Naive thymus-derived CD4-positive, alpha-beta T cell (primary cell): Measurements from ENCODE around the gene HGFAC. TPM values are rescaled to one million over a fixed set of nuclear protein-coding genes. Genes with fewer than 3 reads are reported as not detected.

Experiments
- ATAC-seq: fragments of 150-1000 bp; cut with Tn5 transposase; 2 replicates; pipeline ENCODE4 v1.10.0; 2021; ENCODE audit warnings: mild to moderate bottlenecking, moderate library complexity
- CTCF ChIA-PET: fragments of 350-600 bp; sonication (Branson Sonifier 250); formaldehyde crosslinking; loops from one replicate; lab custom pipeline; 2021; ENCODE audit warnings: antibody characterized with exemption; lab: Charles Lee
- POLR2A ChIA-PET: fragments of 350-600 bp; sonication (Branson Sonifier 250); formaldehyde crosslinking; loops from one replicate; lab custom pipeline; 2021; ENCODE audit warnings: antibody characterized with exemption, inconsistent platforms; lab: Charles Lee
- DNase-seq, 9 donors: peaks; one replicate each; pipeline versions ENCODE4 v3.0.0 to v3.0.0-alpha.2; 2020 to 2022; ENCODE audit warnings: mixed read lengths in 1 of 9
- H3K27ac ChIP-seq: one replicate; pipeline ENCODE4 v1.7.0; 2013; ENCODE audit warnings: mild to moderate bottlenecking, low read depth, low read length, moderate library complexity
- H3K27me3 ChIP-seq, 2 donors: one replicate each; pipeline ENCODE4 v1.7.0; 2013; ENCODE audit warnings: low read length in 2 of 2, mild to moderate bottlenecking in 2 of 2, moderate library complexity in 2 of 2; ENCODE audit not compliant: control insufficient read depth in 2 of 2, insufficient read depth in 2 of 2
- H3K36me3 ChIP-seq, 3 experiments: 1 replicate in 2 of 3; 2 replicates in 1 of 3; pipeline ENCODE4 v1.7.0; 2013; ENCODE audit warnings: low read length in 3 of 3, mild to moderate bottlenecking in 3 of 3, moderate library complexity in 1 of 3; ENCODE audit not compliant: insufficient read depth in 3 of 3, control insufficient read depth in 2 of 3
- H3K4me1 ChIP-seq, 2 donors: one replicate each; pipeline ENCODE4 v1.7.0; 2013; ENCODE audit warnings: low read length in 2 of 2, mild to moderate bottlenecking in 2 of 2, moderate library complexity in 1 of 2; ENCODE audit not compliant: control insufficient read depth in 2 of 2, insufficient read depth in 2 of 2
- H3K4me3 ChIP-seq: 2 replicates; pipeline ENCODE4 v1.7.0; 2013; ENCODE audit warnings: mild to moderate bottlenecking, low read length
- H3K9me3 ChIP-seq, 3 experiments: 1 replicate in 2 of 3; 2 replicates in 1 of 3; pipeline ENCODE4 v1.7.0; 2013; ENCODE audit warnings: low read length in 3 of 3; ENCODE audit not compliant: control insufficient read depth in 2 of 3
- H3K27ac Mint-ChIP-seq, 9 donors: one replicate each; pipeline ENCODE4 v1.8.0; 2020 to 2022; ENCODE audit warnings: mixed read lengths in 9 of 9, mild to moderate bottlenecking in 8 of 9, moderate library complexity in 5 of 9, inconsistent platforms in 2 of 9
- H3K27me3 Mint-ChIP-seq, 5 donors: one replicate each; pipeline ENCODE4 v1.8.0; 2021 to 2022; ENCODE audit warnings: mixed read lengths in 5 of 5, mild to moderate bottlenecking in 1 of 5
- H3K36me3 Mint-ChIP-seq, 5 donors: one replicate each; pipeline ENCODE4 v1.8.0; 2020 to 2022; ENCODE audit warnings: mixed read lengths in 5 of 5, mild to moderate bottlenecking in 3 of 5, inconsistent platforms in 1 of 5
- H3K4me1 Mint-ChIP-seq, 7 donors: one replicate each; pipeline ENCODE4 v1.8.0; 2020 to 2022; ENCODE audit warnings: mixed read lengths in 7 of 7, mild to moderate bottlenecking in 3 of 7, inconsistent platforms in 1 of 7
- H3K4me3 Mint-ChIP-seq, 10 donors: one replicate each; pipeline ENCODE4 v1.8.0; 2020 to 2022; ENCODE audit warnings: mild to moderate bottlenecking in 10 of 10, mixed read lengths in 10 of 10, moderate library complexity in 6 of 10, inconsistent platforms in 2 of 10
- H3K9me3 Mint-ChIP-seq, 11 donors: one replicate each; pipeline ENCODE4 v1.8.0; 2020 to 2022; ENCODE audit warnings: mixed read lengths in 11 of 11, mild to moderate bottlenecking in 4 of 11, inconsistent platforms in 1 of 11, moderate library complexity in 1 of 11
- intact Hi-C, 2 donors: fragments of 100-400 bp; cut with micrococcal nuclease; formaldehyde crosslinking; loops; one replicate each; pipeline ENCODE4 v1.15.1; 2023
- polyA plus RNA-seq, 2 donors: library from polyadenylated mRNA; unstranded; fragments of 300-500 nt; fragmentation: Illumina TruSeq; gene quantifications; one replicate each; pipeline ENCODE4 v1.2.3, GENCODE V29; 2021
- total RNA-seq, 6 experiments: library from RNA in 5 of 6; stranded (reverse) in 5 of 6; gene quantifications; 1 replicate in 5 of 6; 2 replicates in 1 of 6; pipeline ENCODE4 v1.2.3 and lab custom pipeline; 2021 to 2026

The HGFAC gene
- total and polyA plus RNA-seq, 7 experiments from 2014 or later, result 0.54 to 0.82 TPM; not detected in 5

- H3K27me3 Mint-ChIP-seq, result no peaks in the 10 kb centered on the region
- H3K4me1 ChIP-seq, result no peaks in the 10 kb centered on the region
- no peak overlapping the region for H3K27ac ChIP-seq
- DNase-seq (no peak), ATAC-seq (no peak)
- no peak overlapping the region for H3K4me3 ChIP-seq
- H3K4me3 Mint-ChIP-seq, result no peak overlapping the region
- H3K36me3 Mint-ChIP-seq, result peaks cover 0 to 12% (median 4%) of the 10 kb centered on the region in 5 donors
- CTCF ChIA-PET, result no interaction called here
- peaks cover 0 to 33% (median 0%) of the 10 kb centered on the region in 3 experiments for H3K36me3 ChIP-seq
- H3K9me3 ChIP-seq, result no peaks in the 10 kb centered on the region
- no peak overlapping the region for H3K27ac Mint-ChIP-seq
- intact Hi-C loops, result no loop called here
- H3K27me3 ChIP-seq, result no peaks in the 10 kb centered on the region
- H3K4me1 Mint-ChIP-seq, result no peaks in the 10 kb centered on the region
- H3K9me3 Mint-ChIP-seq, result no peaks in the 10 kb centered on the region
- POLR2A ChIA-PET, result no interaction called here
These were observed 17.2 kb upstream of the HGFAC start for GRCh38 chr4:3424522-3425095.

DNA sequence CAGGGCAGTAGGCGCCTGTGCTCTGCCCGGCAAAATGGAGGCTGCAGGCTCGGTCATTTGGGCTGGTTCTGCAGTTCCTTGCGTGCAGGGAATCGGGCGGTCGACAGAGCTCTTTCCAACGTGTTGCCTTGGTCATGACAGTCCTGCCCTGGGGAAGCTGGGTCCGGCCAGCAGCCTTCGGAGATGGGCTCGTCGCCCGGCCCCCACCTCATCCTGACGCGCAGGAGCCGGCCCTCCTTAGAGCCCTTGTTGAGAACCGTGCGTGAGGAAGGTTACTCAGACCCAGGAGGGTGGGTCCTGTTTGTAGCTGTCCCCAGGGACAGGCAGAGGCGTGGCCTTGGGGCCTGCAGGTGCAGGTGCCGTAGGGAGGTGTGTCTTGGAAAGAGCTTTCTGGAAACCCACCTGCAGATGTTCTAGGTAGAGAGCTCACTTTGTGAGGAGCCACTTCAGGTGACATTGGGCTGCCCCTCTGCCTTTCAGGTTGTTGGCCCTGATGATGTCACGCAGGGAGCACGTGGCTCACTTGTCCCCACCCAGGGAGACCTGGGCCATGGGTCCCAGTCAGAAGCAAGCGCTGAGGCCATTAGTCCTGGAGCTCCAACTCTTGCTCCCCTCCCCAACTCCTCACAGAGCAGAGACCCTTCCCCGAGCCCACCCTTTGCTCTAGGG is 15.2 kb upstream of the HGFAC start:
- intact Hi-C loops, result no loop called here
- Histone ChIP-seq H3K9me3 (no peaks in the 10 kb centered on the region), H3K36me3 (peaks cover 0 to 41% (median 0%) of the 10 kb centered on the region in 3 experiments), H3K4me3 (no peak overlapping the region), H3K27ac (no peak overlapping the region), H3K4me1 (no peaks in the 10 kb centered on the region), H3K27me3 (no peaks in the 10 kb centered on the region)
- no peak for ATAC-seq
- Mint-ChIP-seq H3K4me1 (no peaks in the 10 kb centered on the region), H3K36me3 (peaks cover 0 to 12% (median 4%) of the 10 kb centered on the region in 5 donors), H3K4me3 (no peak overlapping the region), H3K27me3 (no peaks in the 10 kb centered on the region), H3K27ac (no peak overlapping the region), H3K9me3 (no peaks in the 10 kb centered on the region)
- CTCF ChIA-PET, result interaction anchor here (0.6 kb wide), 1 partner anchor 281 kb away, joined by 5 read pairs; no protein-coding TSS in a partner anchor
- no peak for DNase-seq
- POLR2A ChIA-PET, result interaction anchor here (0.5 kb wide), 1 partner anchor 237 kb away, joined by 3 read pairs; no protein-coding TSS in a partner anchor

- H3K27me3 Mint-ChIP-seq, result no peaks in the 10 kb centered on the region
- ChIA-PET CTCF (no interaction called here), POLR2A (no interaction called here)
- H3K4me1 ChIP-seq, result no peaks in the 10 kb centered on the region
- no peaks in the 10 kb centered on the region for H3K9me3 ChIP-seq
- H3K27ac Mint-ChIP-seq, result no peak overlapping the region
- peaks cover 0 to 40% (median 0%) of the 10 kb centered on the region in 3 experiments for H3K36me3 ChIP-seq
- no peak for ATAC-seq
- H3K4me1 Mint-ChIP-seq, result no peaks in the 10 kb centered on the region
- no peak overlapping the region for H3K4me3 ChIP-seq
- DNase-seq, result no peak
- intact Hi-C loops, result no loop called here
- no peak overlapping the region for H3K4me3 Mint-ChIP-seq
- H3K27me3 ChIP-seq, result no peaks in the 10 kb centered on the region
- H3K9me3 Mint-ChIP-seq, result no peaks in the 10 kb centered on the region
- H3K36me3 Mint-ChIP-seq, result peaks cover 0 to 12% (median 4%) of the 10 kb centered on the region in 5 donors
- no peak overlapping the region for H3K27ac ChIP-seq
These were observed 14.7 kb upstream of the HGFAC start for GRCh38 chr4:3427134-3427476.

DNA sequence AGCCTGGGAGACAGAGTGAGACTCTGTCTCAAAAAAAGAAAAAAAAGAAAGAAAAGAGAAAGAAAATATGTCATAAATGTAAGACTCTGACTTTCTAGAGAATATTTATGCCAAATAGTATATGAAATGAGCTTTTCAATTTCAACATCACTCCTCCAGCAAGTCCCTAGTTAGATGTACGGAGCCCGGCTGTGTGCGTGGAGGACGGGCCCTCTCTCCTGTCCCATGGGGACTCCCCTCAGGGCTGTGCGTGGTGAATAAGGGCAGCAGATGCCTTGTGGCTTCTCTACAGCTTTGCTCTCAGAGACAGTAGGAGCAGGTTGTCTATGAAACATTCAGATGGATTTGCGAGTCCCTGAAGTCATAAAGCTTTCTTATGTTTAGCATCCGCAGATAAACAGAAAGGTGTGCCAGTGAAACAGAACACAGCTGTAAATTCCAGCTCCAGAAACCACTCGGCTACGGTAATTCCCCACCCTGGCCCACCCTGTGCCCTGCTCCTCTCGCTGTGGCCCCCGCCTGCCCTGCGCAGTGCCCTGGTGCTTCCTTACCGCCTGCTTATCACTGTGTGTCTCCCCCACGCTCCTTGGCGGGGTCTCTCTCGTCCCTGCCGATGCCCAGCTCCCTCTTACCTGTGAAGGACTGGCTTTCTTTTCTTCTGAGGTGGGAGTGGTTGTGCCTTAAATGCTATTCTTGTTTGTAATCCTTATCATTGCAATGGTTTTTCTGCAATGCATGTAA is 13.9 kb upstream of the HGFAC start:
- CTCF ChIA-PET, result no interaction called here
- Mint-ChIP-seq H3K9me3 (no peaks in the 10 kb centered on the region), H3K27me3 (no peaks in the 10 kb centered on the region), H3K4me3 (no peak overlapping the region), H3K36me3 (peaks cover 0 to 10% (median under 1%) of the 10 kb centered on the region in 5 donors), H3K27ac (peak overlapping the region in 1 of 9 donors; percentile 16), H3K4me1 (no peaks in the 10 kb centered on the region)
- POLR2A ChIA-PET, result no interaction called here
- no peaks in the 10 kb centered on the region for H3K4me1 ChIP-seq
- ATAC-seq (no peak), DNase-seq (no peak)
- H3K27ac ChIP-seq, result no peak overlapping the region
- H3K9me3 ChIP-seq, result no peaks in the 10 kb centered on the region
- peaks cover 0 to 35% (median 0%) of the 10 kb centered on the region in 3 experiments for H3K36me3 ChIP-seq
- no peak overlapping the region for H3K4me3 ChIP-seq
- intact Hi-C loops, result no loop called here
- H3K27me3 ChIP-seq, result no peaks in the 10 kb centered on the region

DNA sequence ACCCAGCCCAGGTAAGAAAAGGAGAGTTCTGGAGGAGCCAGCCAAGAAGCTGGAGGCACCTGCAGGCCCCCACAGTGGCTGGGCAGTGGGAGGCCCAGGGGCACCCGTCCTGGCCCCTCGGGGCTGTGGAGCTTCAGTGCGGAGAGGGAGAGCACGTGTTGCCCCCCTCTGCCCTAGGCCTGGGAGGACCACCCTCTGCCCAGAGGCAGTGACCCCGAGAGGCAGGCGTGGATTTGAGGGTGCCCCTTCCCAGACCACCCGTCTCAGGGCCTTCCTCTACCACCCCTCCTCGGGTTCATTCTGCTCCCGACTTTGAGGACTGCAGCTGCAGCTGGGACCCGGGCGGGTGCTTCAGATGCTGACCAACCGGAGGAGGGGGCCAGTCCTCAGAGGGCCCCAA is 12.1 kb upstream of the HGFAC start:
- POLR2A ChIA-PET, result no interaction called here
- CTCF ChIA-PET, result interaction anchor here (1.1 kb wide), 1 partner anchor 83 kb away, joined by 3 read pairs; no protein-coding TSS in a partner anchor
- intact Hi-C loops, result no loop called here

GRCh38 chr4:3430524-3430923 is 11.2 kb upstream of the HGFAC start:
- H3K27me3 ChIP-seq, result no peaks in the 10 kb centered on the region
- Mint-ChIP-seq H3K4me1 (no peaks in the 10 kb centered on the region), H3K36me3 (peaks cover 0 to 10% (median 0%) of the 10 kb centered on the region in 5 donors), H3K27ac (no peak overlapping the region), H3K4me3 (no peak overlapping the region), H3K9me3 (no peaks in the 10 kb centered on the region), H3K27me3 (no peaks in the 10 kb centered on the region)
- H3K4me3 ChIP-seq, result no peak overlapping the region
- intact Hi-C loops, result no loop called here
- no peaks in the 10 kb centered on the region for H3K9me3 ChIP-seq
- ATAC-seq (no peak), DNase-seq (no peak)
- no peak overlapping the region for H3K27ac ChIP-seq
- ChIA-PET CTCF (no interaction called here), POLR2A (no interaction called here)
- no peaks in the 10 kb centered on the region for H3K4me1 ChIP-seq
- H3K36me3 ChIP-seq, result peaks cover 0 to 17% (median 0%) of the 10 kb centered on the region in 3 experiments

More for the DNA sequence above, 12.1 kb upstream of the HGFAC start:
- no peak for ATAC-seq
- no peak overlapping the region for H3K27ac Mint-ChIP-seq
- Histone ChIP-seq H3K4me1 (no peaks in the 10 kb centered on the region), H3K27ac (no peak overlapping the region), H3K36me3 (peaks cover 0 to 23% (median 0%) of the 10 kb centered on the region in 3 experiments), H3K27me3 (no peaks in the 10 kb centered on the region), H3K4me3 (no peak overlapping the region), H3K9me3 (no peaks in the 10 kb centered on the region)
- no peaks in the 10 kb centered on the region for H3K9me3 Mint-ChIP-seq
- H3K27me3 Mint-ChIP-seq, result no peaks in the 10 kb centered on the region
- H3K4me1 Mint-ChIP-seq, result no peaks in the 10 kb centered on the region
- peaks cover 0 to 10% (median 0%) of the 10 kb centered on the region in 5 donors for H3K36me3 Mint-ChIP-seq
- DNase-seq, result no peak
- H3K4me3 Mint-ChIP-seq, result no peak overlapping the region
